Measurements from ENCODE around the gene IFNLR1. TPM values are rescaled to one million over a fixed set of nuclear protein-coding genes. Genes with fewer than 3 reads are reported as not detected.

IFNLR1 gene
- total and polyA plus RNA-seq, 2 experiments from 2014 or later: 6.4 to 7.5 TPM

DNA sequence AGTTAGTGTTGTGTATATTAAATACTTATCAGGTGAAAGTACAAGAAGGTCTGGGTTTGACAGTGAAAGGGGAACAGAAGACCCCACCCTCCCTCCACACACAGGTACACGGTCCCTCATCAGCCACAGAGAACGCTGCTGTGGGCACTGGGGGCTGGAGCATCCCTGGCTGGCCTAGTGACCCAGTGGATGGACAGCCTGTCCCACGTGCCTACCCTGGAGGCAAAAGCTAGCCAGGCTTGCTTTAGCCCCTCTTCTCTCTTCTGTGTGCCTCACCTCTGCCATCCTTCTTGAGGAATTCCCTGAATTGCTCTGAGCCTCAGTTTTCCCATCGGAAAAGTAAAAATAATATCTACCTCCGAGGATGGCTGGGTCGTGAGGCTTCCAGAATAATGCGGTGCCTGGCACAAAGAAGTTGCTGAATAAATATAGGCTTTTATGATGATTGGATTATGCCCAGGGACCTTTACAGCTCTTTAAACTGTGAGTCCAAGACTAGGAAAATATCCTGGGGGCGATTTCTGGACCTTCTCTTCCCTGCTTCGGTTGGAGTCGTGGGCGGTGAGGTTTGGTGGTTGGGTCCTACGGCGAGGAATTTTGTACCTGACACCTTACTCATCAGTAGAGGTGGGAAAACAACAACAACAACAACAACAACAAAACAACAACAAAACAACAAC is 918 bp downstream of the IFNLR1 start:
- H3K4me2 ChIP-seq: peak overlapping the region; percentile 94
- H3K27me3 ChIP-seq: no peaks in the 10 kb centered on the region
- H4K20me1 ChIP-seq (ENCODE audit: insufficient read depth, poor library complexity, severe bottlenecking): no peaks in the 10 kb centered on the region
- H2AFZ ChIP-seq: peak overlapping the region; percentile 90
- H3K36me3 ChIP-seq (replicated peaks; ENCODE audit: insufficient read depth, low read depth): no peaks in the 10 kb centered on the region
- peak overlapping the region; percentile 73 for H3K4me3 ChIP-seq
- peaks cover 27% of the 10 kb centered on the region for H3K79me2 ChIP-seq
- H3K9me2 ChIP-seq (replicated peaks; ENCODE audit: insufficient read depth): no peaks in the 10 kb centered on the region
- H3K4me1 ChIP-seq (ENCODE audit: insufficient read depth): no peaks in the 10 kb centered on the region
- H3K27ac ChIP-seq: peak overlapping the region; percentile 94
- no peak for TF ChIP-seq EZH2 (IDR thresholded peaks at IDR 0.05; ENCODE audit: borderline replicate concordance)
- peak; percentile 40 for DNase-seq (ENCODE audit: low spot score)
- WGBS (ENCODE audit: low lambda C conversion rate, missing lambda C conversion rate): 56% methylated on average over 13 of the region's 13 CpGs
- H3K9me3 ChIP-seq (ENCODE audit: low read depth): no peaks in the 10 kb centered on the region

DNA sequence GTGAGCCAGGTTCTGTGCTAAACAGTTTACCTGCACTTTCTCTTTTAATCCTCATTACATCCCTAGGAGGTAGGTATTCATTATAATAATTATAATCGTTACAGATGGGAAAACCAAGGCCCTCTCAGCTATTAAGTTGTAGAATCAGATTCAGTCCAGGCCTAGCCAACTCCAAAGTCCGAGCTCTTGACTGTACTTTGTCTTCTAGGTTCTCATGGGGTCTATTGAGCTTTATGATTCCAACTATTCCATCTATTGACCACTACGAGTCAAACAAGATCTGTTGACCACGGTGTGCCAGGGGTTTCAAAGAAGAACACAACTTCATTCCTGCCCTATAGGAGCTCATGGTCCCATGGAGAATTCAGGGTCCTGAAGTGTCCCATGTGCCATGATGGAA is 2.0 kb downstream of the IFNLR1 start:
- H3K36me3 ChIP-seq (replicated peaks; ENCODE audit: insufficient read depth, low read depth): no peaks in the 10 kb centered on the region
- H3K4me2 ChIP-seq: no peak overlapping the region
- peak overlapping the region; percentile 94 for H3K27ac ChIP-seq
- no peak for DNase-seq (ENCODE audit: low spot score)
- no peak overlapping the region for H2AFZ ChIP-seq
- H4K20me1 ChIP-seq (ENCODE audit: insufficient read depth, poor library complexity, severe bottlenecking): no peaks in the 10 kb centered on the region
- TF ChIP-seq EZH2 (IDR thresholded peaks at IDR 0.05; ENCODE audit: borderline replicate concordance) (no peak), EZH2phosphoT487 (IDR thresholded peaks at IDR 0.05; ENCODE audit: low read depth, severe bottlenecking, unreplicated experiment) (no peak)
- TF ChIP-seq, protein P1, sequence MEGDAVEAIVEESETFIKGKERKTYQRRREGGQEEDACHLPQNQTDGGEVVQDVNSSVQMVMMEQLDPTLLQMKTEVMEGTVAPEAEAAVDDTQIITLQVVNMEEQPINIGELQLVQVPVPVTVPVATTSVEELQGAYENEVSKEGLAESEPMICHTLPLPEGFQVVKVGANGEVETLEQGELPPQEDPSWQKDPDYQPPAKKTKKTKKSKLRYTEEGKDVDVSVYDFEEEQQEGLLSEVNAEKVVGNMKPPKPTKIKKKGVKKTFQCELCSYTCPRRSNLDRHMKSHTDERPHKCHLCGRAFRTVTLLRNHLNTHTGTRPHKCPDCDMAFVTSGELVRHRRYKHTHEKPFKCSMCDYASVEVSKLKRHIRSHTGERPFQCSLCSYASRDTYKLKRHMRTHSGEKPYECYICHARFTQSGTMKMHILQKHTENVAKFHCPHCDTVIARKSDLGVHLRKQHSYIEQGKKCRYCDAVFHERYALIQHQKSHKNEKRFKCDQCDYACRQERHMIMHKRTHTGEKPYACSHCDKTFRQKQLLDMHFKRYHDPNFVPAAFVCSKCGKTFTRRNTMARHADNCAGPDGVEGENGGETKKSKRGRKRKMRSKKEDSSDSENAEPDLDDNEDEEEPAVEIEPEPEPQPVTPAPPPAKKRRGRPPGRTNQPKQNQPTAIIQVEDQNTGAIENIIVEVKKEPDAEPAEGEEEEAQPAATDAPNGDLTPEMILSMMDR (IDR thresholded peaks at IDR 0.05; ENCODE audit: poor library complexity): no peak
- H3K9me2 ChIP-seq (replicated peaks; ENCODE audit: insufficient read depth): no peaks in the 10 kb centered on the region
- 83% methylated on average over 4 of the region's 4 CpGs for WGBS (ENCODE audit: low lambda C conversion rate, missing lambda C conversion rate)
- no peaks in the 10 kb centered on the region for H3K4me1 ChIP-seq (ENCODE audit: insufficient read depth)
- no peaks in the 10 kb centered on the region for H3K9me3 ChIP-seq (ENCODE audit: low read depth)
- H3K27me3 ChIP-seq: no peaks in the 10 kb centered on the region
- no peak overlapping the region for H3K4me3 ChIP-seq
- peaks cover 27% of the 10 kb centered on the region for H3K79me2 ChIP-seq

DNA sequence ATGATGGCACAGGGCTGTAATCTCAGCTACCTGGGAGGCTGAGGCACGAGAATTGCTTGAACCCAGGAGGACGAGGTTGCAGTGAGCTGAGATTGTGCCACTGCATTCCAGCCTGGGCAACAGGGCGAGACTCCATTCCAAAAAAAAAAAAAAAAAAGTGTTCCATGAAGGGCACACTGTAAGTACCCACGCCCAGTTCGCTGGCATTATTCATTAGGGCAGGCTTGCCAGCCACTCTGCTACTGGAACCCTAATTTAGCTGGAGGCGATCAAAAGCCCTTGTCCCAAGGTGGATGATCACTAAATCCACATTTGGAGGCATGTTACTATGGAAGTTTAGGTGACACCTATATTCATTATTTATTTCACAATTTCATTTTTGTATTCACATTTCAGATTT is 5.0 kb downstream of the IFNLR1 start:
- DNase-seq (ENCODE audit: low spot score): no peak
- Histone ChIP-seq H2AFZ (no peak overlapping the region), H3K27ac (no peak overlapping the region), H3K9me3 (ENCODE audit: low read depth) (no peaks in the 10 kb centered on the region), H3K27me3 (no peaks in the 10 kb centered on the region), H3K79me2 (peaks cover 34% of the 10 kb centered on the region), H3K4me1 (ENCODE audit: insufficient read depth) (no peaks in the 10 kb centered on the region), H3K4me2 (no peak overlapping the region), H4K20me1 (ENCODE audit: insufficient read depth, poor library complexity, severe bottlenecking) (no peaks in the 10 kb centered on the region), H3K9me2 (replicated peaks; ENCODE audit: insufficient read depth) (no peaks in the 10 kb centered on the region), H3K36me3 (replicated peaks; ENCODE audit: insufficient read depth, low read depth) (no peaks in the 10 kb centered on the region), H3K4me3 (no peak overlapping the region)
- WGBS (ENCODE audit: low lambda C conversion rate, missing lambda C conversion rate): 94% methylated on average over 6 of the region's 6 CpGs
- TF ChIP-seq EZH2phosphoT487 (IDR thresholded peaks at IDR 0.05; ENCODE audit: low read depth, severe bottlenecking, unreplicated experiment) (no peak), EZH2 (IDR thresholded peaks at IDR 0.05; ENCODE audit: borderline replicate concordance) (no peak)
- TF ChIP-seq, protein P1 (IDR thresholded peaks at IDR 0.05; ENCODE audit: poor library complexity): no peak

DNA sequence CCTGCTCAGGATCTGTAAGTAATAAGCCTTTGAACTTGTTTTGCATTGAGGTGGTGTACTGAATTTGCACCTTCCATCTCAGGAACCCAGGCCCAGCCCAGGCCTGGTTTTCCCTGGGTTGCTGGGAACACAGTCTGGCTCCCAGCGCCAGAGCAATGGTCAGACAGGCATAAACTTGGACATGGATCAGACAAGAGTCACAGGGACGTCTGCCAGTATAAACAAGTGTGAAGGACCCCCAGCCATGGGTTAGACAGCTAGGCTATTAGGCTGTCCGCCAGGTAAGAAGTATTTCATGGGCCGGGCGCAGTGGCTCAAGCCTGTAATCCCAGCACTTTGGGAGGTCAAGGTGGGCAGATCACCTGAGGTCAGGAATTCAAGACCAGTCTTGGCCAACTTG is 5.5 kb downstream of the IFNLR1 start:
- Histone ChIP-seq H3K4me1 (ENCODE audit: insufficient read depth) (no peaks in the 10 kb centered on the region), H4K20me1 (ENCODE audit: insufficient read depth, poor library complexity, severe bottlenecking) (no peaks in the 10 kb centered on the region), H3K4me2 (no peak overlapping the region), H3K27me3 (no peaks in the 10 kb centered on the region), H3K9me2 (replicated peaks; ENCODE audit: insufficient read depth) (no peaks in the 10 kb centered on the region), H2AFZ (no peak overlapping the region), H3K9me3 (ENCODE audit: low read depth) (no peaks in the 10 kb centered on the region), H3K79me2 (peaks cover 31% of the 10 kb centered on the region), H3K27ac (no peak overlapping the region), H3K4me3 (no peak overlapping the region), H3K36me3 (replicated peaks; ENCODE audit: insufficient read depth, low read depth) (no peaks in the 10 kb centered on the region)
- 96% methylated on average over 5 of the region's 5 CpGs for WGBS (ENCODE audit: low lambda C conversion rate, missing lambda C conversion rate)
- TF ChIP-seq EZH2 (IDR thresholded peaks at IDR 0.05; ENCODE audit: borderline replicate concordance): no peak
- DNase-seq (ENCODE audit: low spot score): no peak
